Breast epithelium (tissue), 4 donors: Measurements from ENCODE around the gene ATP2B3. TPM values are rescaled to one million over a fixed set of nuclear protein-coding genes. Genes with fewer than 3 reads are reported as not detected.

Experiments
- DNase-seq, 2 donors: peaks; one replicate each; pipeline ENCODE4 v3.0.0-alpha.2; 2019; ENCODE audit warnings: low spot score in 2 of 2
- H3K27ac ChIP-seq, 2 donors: fragments of 200-600 bp; sonication (generic) in 1 of 2; one replicate each; pipeline ENCODE4 v1.5.1; 2016 to 2019; ENCODE audit warnings: mild to moderate bottlenecking in 1 of 2
- H3K27me3 ChIP-seq, 2 donors: fragments of 200-600 bp; sonication (generic) in 1 of 2; one replicate each; pipeline versions ENCODE4 v1.5.1 to v1.6.0; 2017 to 2019; ENCODE audit warnings: control low read depth in 1 of 2, mild to moderate bottlenecking in 1 of 2
- H3K36me3 ChIP-seq: fragments of 200-600 bp; one replicate; pipeline ENCODE4 v1.5.1; 2019
- H3K4me1 ChIP-seq, 2 donors: fragments of 200-600 bp; sonication (generic); one replicate each; pipeline ENCODE4 v1.5.1; 2016 to 2019; ENCODE audit warnings: control low read depth in 1 of 2
- H3K4me3 ChIP-seq, 3 donors: fragments of 200-600 bp; sonication (generic); 1 replicate in 2 of 3; 2 replicates in 1 of 3; pipeline ENCODE4 v1.5.1; 2016 to 2019; ENCODE audit warnings: mild to moderate bottlenecking in 3 of 3, moderate library complexity in 2 of 3
- H3K9me3 ChIP-seq, 2 donors: fragments of 200-600 bp; sonication (generic) in 1 of 2; one replicate each; pipeline ENCODE4 v1.5.1; 2016 to 2019; ENCODE audit warnings: control low read depth in 1 of 2
- CTCF ChIP-seq, 3 donors: fragments of 450-650 bp; IDR thresholded peaks; one replicate each; pipeline ENCODE4 v1.5.1; 2016 to 2017; ENCODE audit warnings: antibody characterized with exemption in 3 of 3, mild to moderate bottlenecking in 3 of 3, moderate library complexity in 3 of 3
- POLR2A ChIP-seq: fragments of 450-650 bp; IDR thresholded peaks from one replicate; pipeline ENCODE4 v1.6.1; 2016; ENCODE audit warnings: antibody characterized with exemption, mild to moderate bottlenecking, moderate library complexity
- POLR2AphosphoS5 ChIP-seq, 3 donors: sonication (generic); formaldehyde crosslinking; IDR thresholded peaks; one replicate each; pipeline ENCODE4 v1.6.1; 2017; ENCODE audit warnings: antibody characterized with exemption in 3 of 3
- intact Hi-C: fragments of 100-400 bp; cut with DNase I; formaldehyde crosslinking; loops from one replicate; pipeline ENCODE4 v1.15.1; 2023; ENCODE audit warnings: low total_unique reads
- total RNA-seq, 3 donors: library from RNA; depleted of rRNA; stranded (reverse); fragments of >200 nt; gene quantifications; one replicate each; pipeline ENCODE4 v1.1.0, GENCODE V29; 2016

The ATP2B3 gene
- not detected for total RNA-seq

GRCh38 chrX:153517423-153517822 lies at the start of gene ATP2B3:
ATP2B3 (plus strand) TSS chrX:153517642; CDS start chrX:153536248, 18,606 bp downstream.
- Histone ChIP-seq H3K4me3 (peak within 1 kb of the TSS in 1 of 3 donors; percentile 28), H3K4me1 (no peaks in the 10 kb centered on the region), H3K27ac (no peak within 1 kb of the TSS), H3K36me3 (no peaks in the 10 kb centered on the region), H3K27me3 (peaks cover 0 to 81% of the 10 kb centered on the region in 2 donors), H3K9me3 (no peaks in the 10 kb centered on the region)
- TF ChIP-seq CTCF (IDR thresholded peaks at IDR 0.05): no peak
- TF ChIP-seq POLR2AphosphoS5 (IDR thresholded peaks at IDR 0.05): no peak
- no peak for TF ChIP-seq POLR2A
- intact Hi-C loops: no loop called here
- no peak for DNase-seq

- Histone ChIP-seq H3K27me3 (peaks cover 0 to 52% of the 10 kb centered on the region in 2 donors), H3K36me3 (no peaks in the 10 kb centered on the region), H3K9me3 (no peaks in the 10 kb centered on the region), H3K4me3 (no peak overlapping the region), H3K4me1 (no peaks in the 10 kb centered on the region), H3K27ac (no peak overlapping the region)
- no peak for DNase-seq
- TF ChIP-seq POLR2A: no peak
- no peak for TF ChIP-seq CTCF (IDR thresholded peaks at IDR 0.05)
- no peak for TF ChIP-seq POLR2AphosphoS5 (IDR thresholded peaks at IDR 0.05)
- intact Hi-C loops: no loop called here
Observed at GRCh38 chrX:153468008-153468580, 49.3 kb upstream of the ATP2B3 start.

GRCh38 chrX:153469811-153470410 lies 47.5 kb upstream of the ATP2B3 start:
- peak overlapping the region; percentile 45 to 79 for H3K27ac ChIP-seq
- intact Hi-C loops: no loop called here

GRCh38 chrX:153470411-153471363 lies 46.8 kb upstream of the ATP2B3 start, which contains the start of gene HAUS7:
HAUS7 (minus strand) TSS chrX:153470576; CDS start chrX:153470557, 19 bp downstream.
- no peaks in the 10 kb centered on the region for H3K36me3 ChIP-seq
- peak within 1 kb of the TSS; percentile 45 to 79 for H3K27ac ChIP-seq
- peak within 1 kb of the TSS; percentile 63 to 73 (median 64) for H3K4me3 ChIP-seq
- peak; percentile 83 to 84 for DNase-seq
- peaks cover 0 to 57% of the 10 kb centered on the region in 2 donors for H3K27me3 ChIP-seq
- H3K9me3 ChIP-seq: no peaks in the 10 kb centered on the region
- no peaks in the 10 kb centered on the region for H3K4me1 ChIP-seq
- TF ChIP-seq CTCF (IDR thresholded peaks at IDR 0.05): peak; percentile 17 to 55 (median 20)
- peak in 1 of 3 donors; percentile 34 for TF ChIP-seq POLR2AphosphoS5 (IDR thresholded peaks at IDR 0.05)
- no peak for TF ChIP-seq POLR2A
- intact Hi-C loops: no loop called here

More at GRCh38 chrX:153469811-153470410, 47.5 kb upstream of the ATP2B3 start:
- Histone ChIP-seq H3K27me3 (peaks cover 0 to 53% of the 10 kb centered on the region in 2 donors), H3K9me3 (no peaks in the 10 kb centered on the region), H3K4me3 (peak overlapping the region; percentile 63 to 73 (median 64)), H3K4me1 (no peaks in the 10 kb centered on the region), H3K36me3 (no peaks in the 10 kb centered on the region)
- DNase-seq: no peak
- TF ChIP-seq POLR2AphosphoS5 (IDR thresholded peaks at IDR 0.05) (no peak), CTCF (IDR thresholded peaks at IDR 0.05) (peak in 1 of 3 donors; percentile 30)
